ENCODE results near the gene ADNP. TPM values are rescaled to one million over a fixed set of nuclear protein-coding genes. Genes with fewer than 3 reads are reported as not detected.

Gene ADNP
- polyA plus RNA-seq, 1 donor from 2014 or later = 78.5 TPM

DNA sequence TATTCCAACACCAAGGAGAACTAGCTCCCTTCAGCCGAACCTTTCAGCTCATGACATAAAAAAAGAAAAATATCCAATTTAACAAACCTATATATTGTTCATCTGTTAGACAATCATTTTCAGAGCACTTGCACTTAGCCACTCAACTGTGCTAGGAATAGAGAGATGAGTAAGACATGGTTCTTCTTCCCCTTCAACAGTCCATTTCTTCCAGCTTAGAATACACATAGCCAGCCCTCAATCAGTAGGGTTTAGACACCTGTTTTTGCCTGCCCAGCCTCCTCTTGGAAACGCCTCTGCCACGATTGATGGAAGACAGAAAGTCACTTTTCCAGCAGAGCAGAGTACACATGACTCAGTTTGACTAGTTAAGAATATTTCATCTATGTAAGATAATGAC is 21.8 kb downstream of the ADNP start:
- Histone ChIP-seq H3K4me2 (ENCODE audit: low read length) (no peak overlapping the region), H3K27me3 (ENCODE audit: insufficient read depth, low read depth, low read length) (no peaks in the 10 kb centered on the region), H3K9me2 (ENCODE audit: insufficient read depth, low read length) (no peaks in the 10 kb centered on the region), H2AFZ (ENCODE audit: low read depth, low read length) (no peak overlapping the region), H3F3A (ENCODE audit: insufficient read depth, low read length, poor library complexity, severe bottlenecking) (no peaks in the 10 kb centered on the region), H3K27ac (ENCODE audit: low read length) (no peak overlapping the region), H3K4me3 (ENCODE audit: low read length) (no peak overlapping the region), H3K36me3 (ENCODE audit: insufficient read depth, low read length) (no peaks in the 10 kb centered on the region), H4K20me1 (ENCODE audit: insufficient read depth) (peaks cover 67% of the 10 kb centered on the region), H3K79me2 (replicated peaks; ENCODE audit: insufficient read depth, low read length) (peaks cover 97% of the 10 kb centered on the region), H3K9ac (ENCODE audit: low read length) (no peak overlapping the region), H3K9me3 (ENCODE audit: low read length) (no peaks in the 10 kb centered on the region)
- no peak for TF ChIP-seq MXI1 (conservative IDR thresholded peaks at IDR 0.05; ENCODE audit: poor library complexity, severe bottlenecking)
- TF ChIP-seq POLR2AphosphoS5 (IDR thresholded peaks at IDR 0.05) = no peak
- TF ChIP-seq, protein P1, sequence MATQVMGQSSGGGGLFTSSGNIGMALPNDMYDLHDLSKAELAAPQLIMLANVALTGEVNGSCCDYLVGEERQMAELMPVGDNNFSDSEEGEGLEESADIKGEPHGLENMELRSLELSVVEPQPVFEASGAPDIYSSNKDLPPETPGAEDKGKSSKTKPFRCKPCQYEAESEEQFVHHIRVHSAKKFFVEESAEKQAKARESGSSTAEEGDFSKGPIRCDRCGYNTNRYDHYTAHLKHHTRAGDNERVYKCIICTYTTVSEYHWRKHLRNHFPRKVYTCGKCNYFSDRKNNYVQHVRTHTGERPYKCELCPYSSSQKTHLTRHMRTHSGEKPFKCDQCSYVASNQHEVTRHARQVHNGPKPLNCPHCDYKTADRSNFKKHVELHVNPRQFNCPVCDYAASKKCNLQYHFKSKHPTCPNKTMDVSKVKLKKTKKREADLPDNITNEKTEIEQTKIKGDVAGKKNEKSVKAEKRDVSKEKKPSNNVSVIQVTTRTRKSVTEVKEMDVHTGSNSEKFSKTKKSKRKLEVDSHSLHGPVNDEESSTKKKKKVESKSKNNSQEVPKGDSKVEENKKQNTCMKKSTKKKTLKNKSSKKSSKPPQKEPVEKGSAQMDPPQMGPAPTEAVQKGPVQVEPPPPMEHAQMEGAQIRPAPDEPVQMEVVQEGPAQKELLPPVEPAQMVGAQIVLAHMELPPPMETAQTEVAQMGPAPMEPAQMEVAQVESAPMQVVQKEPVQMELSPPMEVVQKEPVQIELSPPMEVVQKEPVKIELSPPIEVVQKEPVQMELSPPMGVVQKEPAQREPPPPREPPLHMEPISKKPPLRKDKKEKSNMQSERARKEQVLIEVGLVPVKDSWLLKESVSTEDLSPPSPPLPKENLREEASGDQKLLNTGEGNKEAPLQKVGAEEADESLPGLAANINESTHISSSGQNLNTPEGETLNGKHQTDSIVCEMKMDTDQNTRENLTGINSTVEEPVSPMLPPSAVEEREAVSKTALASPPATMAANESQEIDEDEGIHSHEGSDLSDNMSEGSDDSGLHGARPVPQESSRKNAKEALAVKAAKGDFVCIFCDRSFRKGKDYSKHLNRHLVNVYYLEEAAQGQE (IDR thresholded peaks at IDR 0.05; ENCODE audit: borderline replicate concordance) = no peak

DNA sequence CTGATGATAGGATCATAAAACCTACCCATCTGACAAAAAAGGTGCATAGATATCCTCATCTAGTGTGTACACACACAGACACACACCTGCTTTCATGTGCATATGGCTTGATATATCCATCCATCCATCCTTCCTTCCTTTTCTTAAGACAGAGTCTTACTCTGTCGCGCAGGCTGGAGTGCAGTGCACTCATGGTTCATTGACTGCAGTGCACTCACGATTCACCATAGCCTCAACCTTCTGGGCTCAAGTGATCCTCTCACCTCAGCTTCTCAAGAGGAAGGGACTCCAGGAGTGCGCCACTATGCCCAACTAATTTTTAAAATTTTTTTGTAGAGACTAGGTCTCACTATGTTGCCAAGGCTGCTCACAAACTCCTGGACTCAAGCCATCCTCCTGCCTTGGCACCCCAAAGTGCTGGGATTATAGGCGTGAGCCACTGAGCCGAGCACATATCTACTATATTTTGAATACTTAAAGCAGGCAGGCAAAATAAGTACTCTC is 27.1 kb downstream of the ADNP start:
- H3F3A ChIP-seq (ENCODE audit: insufficient read depth, low read length, poor library complexity, severe bottlenecking) = no peaks in the 10 kb centered on the region
- H3K4me3 ChIP-seq (ENCODE audit: low read length) = no peak overlapping the region
- H3K27ac ChIP-seq (ENCODE audit: low read length) = no peak overlapping the region
- no peaks in the 10 kb centered on the region for H3K27me3 ChIP-seq (ENCODE audit: insufficient read depth, low read depth, low read length)
- H2AFZ ChIP-seq (ENCODE audit: low read depth, low read length) = no peak overlapping the region
- TF ChIP-seq EP300 (conservative IDR thresholded peaks at IDR 0.05; ENCODE audit: poor library complexity, severe bottlenecking) (no peak), POLR2AphosphoS5 (IDR thresholded peaks at IDR 0.05) (no peak), RAD21 (conservative IDR thresholded peaks at IDR 0.05) (no peak), SMC3 (conservative IDR thresholded peaks at IDR 0.05; ENCODE audit: poor library complexity) (no peak), EZH2 (IDR thresholded peaks at IDR 0.05; ENCODE audit: borderline replicate concordance, insufficient read depth, low read length, poor library complexity, severe bottlenecking) (no peak), MXI1 (conservative IDR thresholded peaks at IDR 0.05; ENCODE audit: poor library complexity, severe bottlenecking) (no peak), TAF1 (IDR thresholded peaks at IDR 0.05; ENCODE audit: low read depth) (no peak)
- TF ChIP-seq, protein P1 (IDR thresholded peaks at IDR 0.05; ENCODE audit: borderline replicate concordance) = no peak
- TF ChIP-seq, protein P2, sequence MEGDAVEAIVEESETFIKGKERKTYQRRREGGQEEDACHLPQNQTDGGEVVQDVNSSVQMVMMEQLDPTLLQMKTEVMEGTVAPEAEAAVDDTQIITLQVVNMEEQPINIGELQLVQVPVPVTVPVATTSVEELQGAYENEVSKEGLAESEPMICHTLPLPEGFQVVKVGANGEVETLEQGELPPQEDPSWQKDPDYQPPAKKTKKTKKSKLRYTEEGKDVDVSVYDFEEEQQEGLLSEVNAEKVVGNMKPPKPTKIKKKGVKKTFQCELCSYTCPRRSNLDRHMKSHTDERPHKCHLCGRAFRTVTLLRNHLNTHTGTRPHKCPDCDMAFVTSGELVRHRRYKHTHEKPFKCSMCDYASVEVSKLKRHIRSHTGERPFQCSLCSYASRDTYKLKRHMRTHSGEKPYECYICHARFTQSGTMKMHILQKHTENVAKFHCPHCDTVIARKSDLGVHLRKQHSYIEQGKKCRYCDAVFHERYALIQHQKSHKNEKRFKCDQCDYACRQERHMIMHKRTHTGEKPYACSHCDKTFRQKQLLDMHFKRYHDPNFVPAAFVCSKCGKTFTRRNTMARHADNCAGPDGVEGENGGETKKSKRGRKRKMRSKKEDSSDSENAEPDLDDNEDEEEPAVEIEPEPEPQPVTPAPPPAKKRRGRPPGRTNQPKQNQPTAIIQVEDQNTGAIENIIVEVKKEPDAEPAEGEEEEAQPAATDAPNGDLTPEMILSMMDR (IDR thresholded peaks at IDR 0.05; ENCODE audit: poor library complexity, severe bottlenecking) = no peak
- peaks cover 14% of the 10 kb centered on the region for H3K36me3 ChIP-seq (ENCODE audit: insufficient read depth, low read length)
- no peaks in the 10 kb centered on the region for H3K9me3 ChIP-seq (ENCODE audit: low read length)
- peaks cover 94% of the 10 kb centered on the region for H3K79me2 ChIP-seq (replicated peaks; ENCODE audit: insufficient read depth, low read length)
- peaks cover 47% of the 10 kb centered on the region for H4K20me1 ChIP-seq (ENCODE audit: insufficient read depth)
- no peak overlapping the region for H3K4me2 ChIP-seq (ENCODE audit: low read length)
- no peaks in the 10 kb centered on the region for H3K9me2 ChIP-seq (ENCODE audit: insufficient read depth, low read length)
- H3K9ac ChIP-seq (ENCODE audit: low read length) = no peak overlapping the region

Measured in neural cell (in vitro differentiated cells).